Fibroblast of lung (primary cell): ENCODE measurements around the gene TBC1D22A.

Source experiments
- EZH2 ChIP-seq: IDR thresholded peaks from 2 replicates; pipeline ENCODE4 v1.5.1; 2012; ENCODE audit warnings: low read length, control low read depth, mild to moderate bottlenecking; ENCODE audit errors: missing control alignments
- TF ChIP-seq, protein P1 (sequence below), 2 donors: IDR thresholded peaks in 1 of 2; conservative IDR thresholded peaks in 1 of 2; 1 replicate in 1 of 2; 2 replicates in 1 of 2; pipeline ENCODE4 v1.5.1; 2011 to 2012; ENCODE audit warnings: low read length in 2 of 2, control low read depth in 1 of 2, inconsistent platforms in 1 of 2, low read depth in 1 of 2, mild to moderate bottlenecking in 1 of 2

DNA sequence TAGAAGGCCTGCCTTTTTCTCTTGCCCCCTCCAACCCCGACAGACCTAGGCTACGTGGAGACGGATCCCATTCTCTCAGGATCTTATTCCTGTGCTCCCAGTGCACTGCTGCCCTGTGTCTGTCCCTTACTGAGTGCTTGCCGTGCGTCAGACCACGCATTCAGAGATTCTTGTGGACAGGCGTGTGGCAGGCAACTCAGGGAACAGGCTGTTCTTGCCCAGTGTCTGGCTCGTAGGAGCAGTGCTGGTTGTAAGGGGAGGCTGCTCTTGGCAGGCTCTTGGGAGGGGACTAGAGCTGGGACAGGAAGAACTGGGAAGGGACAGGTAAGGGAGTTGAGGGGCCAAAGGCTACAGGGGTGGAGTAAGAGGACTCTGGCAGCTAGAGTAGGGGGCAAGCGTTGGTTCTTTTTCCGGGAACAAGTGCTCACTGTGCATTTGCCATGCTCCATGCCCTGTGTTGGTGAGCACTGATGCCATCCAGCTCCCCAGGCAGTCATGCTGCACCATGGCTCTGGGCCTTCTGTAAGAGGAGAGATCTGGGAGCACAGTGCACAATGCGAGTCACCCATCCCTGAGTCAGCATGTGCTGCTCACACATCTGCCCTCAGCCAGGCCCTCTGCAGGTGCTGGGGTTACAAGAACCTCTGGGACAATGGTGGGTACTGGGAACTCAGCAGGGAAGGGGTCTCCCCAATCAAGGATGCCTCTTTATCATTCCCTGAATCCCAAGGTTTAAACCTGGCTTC, 119.1 kb downstream of the TBC1D22A start:
- TF ChIP-seq, protein P1, sequence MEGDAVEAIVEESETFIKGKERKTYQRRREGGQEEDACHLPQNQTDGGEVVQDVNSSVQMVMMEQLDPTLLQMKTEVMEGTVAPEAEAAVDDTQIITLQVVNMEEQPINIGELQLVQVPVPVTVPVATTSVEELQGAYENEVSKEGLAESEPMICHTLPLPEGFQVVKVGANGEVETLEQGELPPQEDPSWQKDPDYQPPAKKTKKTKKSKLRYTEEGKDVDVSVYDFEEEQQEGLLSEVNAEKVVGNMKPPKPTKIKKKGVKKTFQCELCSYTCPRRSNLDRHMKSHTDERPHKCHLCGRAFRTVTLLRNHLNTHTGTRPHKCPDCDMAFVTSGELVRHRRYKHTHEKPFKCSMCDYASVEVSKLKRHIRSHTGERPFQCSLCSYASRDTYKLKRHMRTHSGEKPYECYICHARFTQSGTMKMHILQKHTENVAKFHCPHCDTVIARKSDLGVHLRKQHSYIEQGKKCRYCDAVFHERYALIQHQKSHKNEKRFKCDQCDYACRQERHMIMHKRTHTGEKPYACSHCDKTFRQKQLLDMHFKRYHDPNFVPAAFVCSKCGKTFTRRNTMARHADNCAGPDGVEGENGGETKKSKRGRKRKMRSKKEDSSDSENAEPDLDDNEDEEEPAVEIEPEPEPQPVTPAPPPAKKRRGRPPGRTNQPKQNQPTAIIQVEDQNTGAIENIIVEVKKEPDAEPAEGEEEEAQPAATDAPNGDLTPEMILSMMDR (conservative IDR thresholded peaks at IDR 0.05 in 1 of 2, IDR thresholded peaks at IDR 0.05 in 1 of 2; ENCODE audit: low read depth in 1 of 2, low read length in 2 of 2): no peak
- TF ChIP-seq EZH2: no peak
